HG02852 (cell line): ENCODE data around the gene WDFY3.

Experiments
- ATAC-seq: cut with Tn5 transposase; IDR thresholded peaks from one replicate; pipeline ENCODE4 v1.9.1; 2021; ENCODE audit warnings: mild to moderate bottlenecking, moderate library complexity; ENCODE audit not compliant: unreplicated experiment

The WDFY3 gene

DNA sequence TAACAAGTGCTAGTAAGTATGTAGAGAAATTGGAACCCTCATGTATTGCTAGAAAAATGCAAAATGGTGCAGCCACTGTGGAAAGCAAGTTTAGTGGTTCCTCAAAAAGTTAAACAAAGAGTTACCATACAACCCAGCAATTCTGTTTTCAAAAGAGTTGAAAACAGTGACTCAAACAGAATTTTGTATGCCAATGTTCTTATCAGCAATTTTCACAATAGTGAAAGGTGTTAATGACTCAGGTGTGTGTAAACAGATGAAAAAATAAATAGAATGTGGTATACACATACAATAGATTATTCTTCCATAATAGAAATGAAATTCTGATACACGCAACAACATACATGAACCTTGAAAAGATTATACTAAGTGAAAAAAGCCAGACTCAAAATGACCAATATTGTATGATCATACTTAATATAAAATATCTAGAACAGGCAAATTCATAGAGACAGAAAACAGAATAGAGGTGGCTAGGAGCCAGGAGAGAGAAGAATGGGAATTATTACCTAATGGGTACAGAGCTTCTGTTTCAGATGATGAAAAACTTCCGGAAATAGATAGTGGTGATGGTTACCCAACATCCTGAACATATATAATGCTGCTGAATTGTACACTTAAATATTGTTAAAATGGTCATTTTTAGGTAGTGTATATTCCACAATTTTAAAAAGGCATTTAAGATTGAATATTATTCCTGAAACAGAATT is 51.6 kb downstream of the WDFY3 start:
- ATAC-seq: no peak

DNA sequence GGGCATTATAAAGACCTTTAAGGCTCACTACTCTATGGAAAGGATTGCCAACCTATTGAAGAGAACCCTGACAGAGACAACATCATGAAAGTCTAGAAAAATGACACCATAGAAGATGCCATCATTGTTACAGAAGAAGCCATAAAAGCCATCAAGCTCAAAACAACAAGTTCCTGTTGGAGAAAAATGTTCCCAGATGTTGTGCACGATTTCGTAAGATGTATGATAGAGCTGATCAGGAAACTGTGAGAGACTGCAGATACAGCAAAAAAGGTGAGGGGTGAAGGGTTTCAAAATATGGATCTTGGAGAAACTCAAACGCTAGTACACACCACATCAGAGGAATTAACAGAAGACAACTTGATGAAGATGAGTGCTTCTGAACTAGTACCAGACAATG is 53.3 kb downstream of the WDFY3 start:
- ATAC-seq: no peak

DNA sequence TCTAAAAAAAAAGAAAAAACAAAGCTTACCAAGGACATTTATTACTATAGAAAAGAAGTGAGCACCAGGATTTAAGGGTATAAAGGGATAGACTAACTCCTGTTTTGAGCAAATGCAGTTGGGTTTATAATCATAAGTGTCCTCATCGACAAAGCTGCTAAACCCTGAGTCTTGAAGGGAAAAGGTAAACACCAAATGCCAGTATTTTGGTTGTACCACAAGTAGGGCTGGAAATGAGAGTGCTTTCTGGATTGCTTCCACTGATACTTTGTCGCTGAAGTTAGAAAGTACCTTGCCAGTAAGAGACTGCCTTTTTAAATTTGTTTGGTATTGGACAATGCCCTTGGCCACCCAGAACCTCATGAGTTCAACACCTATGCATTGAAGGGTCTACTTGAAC is 53.7 kb downstream of the WDFY3 start:
- no peak for ATAC-seq

DNA sequence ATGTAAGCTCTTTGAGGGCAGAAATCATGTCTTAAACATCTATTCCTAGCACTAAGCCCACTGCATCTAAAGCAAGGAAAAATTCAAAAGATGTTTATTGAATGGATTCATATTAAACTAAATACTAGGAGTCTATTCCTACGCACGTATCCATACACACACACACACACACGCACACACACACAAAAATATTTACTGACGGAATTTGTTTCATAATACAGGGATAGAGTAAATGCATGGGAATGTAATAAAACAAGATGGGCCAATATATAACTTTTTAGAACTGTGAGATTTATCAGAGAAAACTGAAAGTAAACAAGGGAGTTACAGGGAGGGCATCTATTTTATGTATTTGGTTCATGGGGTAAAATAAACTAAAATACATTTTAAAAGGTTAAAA is 57.6 kb downstream of the WDFY3 start:
- ATAC-seq: no peak

DNA sequence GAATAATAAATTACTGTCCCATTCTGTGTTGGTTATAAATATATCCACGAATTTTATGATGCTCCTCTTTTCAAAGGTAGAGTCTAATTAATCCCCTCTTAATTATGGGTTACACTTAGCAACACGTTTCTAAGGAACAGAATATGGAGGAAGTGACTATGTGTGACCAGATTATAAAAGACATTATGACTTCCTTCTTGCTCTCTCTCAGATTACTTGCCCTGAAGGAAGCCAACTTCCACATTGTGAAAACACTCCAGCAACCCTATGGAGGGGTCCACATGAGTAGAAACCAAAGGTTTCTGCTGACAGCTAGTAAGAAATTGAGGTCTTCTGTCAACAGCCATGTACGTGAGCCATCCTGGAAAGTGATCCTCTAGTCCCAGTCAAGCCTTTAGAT is 59.3 kb downstream of the WDFY3 start:
- ATAC-seq: no peak

DNA sequence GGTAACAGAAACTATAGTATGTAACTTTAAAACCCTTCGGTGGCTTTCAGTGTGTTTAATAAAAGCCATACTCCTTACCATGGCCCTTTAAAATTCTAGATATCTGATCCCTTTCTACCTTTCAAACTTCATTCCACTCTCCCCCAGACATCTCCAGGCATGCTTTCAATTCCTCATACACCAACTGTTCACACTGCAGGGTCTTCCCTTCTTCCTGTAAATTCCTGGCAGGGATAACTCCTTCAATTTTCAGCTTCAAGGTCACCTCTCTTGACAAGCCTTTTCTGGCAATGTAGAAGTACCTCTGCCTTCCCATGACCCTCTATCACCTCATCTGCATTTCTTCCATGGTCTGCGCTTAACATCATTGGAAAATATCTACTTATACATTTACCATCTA is 60.8 kb downstream of the WDFY3 start:
- no peak for ATAC-seq

DNA sequence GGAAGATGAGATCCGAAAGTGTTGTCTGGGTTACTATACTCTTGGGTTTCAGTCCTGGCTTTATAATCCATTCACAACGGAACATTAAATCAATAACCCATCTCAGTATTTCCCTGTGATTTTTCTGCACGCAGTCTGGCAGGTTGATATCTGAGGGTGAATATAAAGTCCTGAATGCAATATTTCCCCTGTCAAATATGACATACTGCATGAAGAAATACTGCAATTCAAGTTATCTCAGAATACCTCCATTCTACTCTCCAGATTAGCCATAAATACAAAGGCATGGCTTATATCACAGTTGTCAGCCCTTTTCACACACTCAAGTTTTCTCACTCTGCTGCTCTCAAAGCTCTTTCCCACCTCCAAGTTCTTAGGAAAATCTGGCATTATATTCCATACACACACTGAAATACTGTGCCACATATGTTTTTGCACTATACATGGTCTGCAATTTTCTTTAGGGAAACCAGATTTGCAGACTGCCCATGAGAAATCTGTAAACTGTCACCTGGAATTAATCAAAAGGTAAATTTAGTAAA is 64.7 kb downstream of the WDFY3 start:
- no peak for ATAC-seq

DNA sequence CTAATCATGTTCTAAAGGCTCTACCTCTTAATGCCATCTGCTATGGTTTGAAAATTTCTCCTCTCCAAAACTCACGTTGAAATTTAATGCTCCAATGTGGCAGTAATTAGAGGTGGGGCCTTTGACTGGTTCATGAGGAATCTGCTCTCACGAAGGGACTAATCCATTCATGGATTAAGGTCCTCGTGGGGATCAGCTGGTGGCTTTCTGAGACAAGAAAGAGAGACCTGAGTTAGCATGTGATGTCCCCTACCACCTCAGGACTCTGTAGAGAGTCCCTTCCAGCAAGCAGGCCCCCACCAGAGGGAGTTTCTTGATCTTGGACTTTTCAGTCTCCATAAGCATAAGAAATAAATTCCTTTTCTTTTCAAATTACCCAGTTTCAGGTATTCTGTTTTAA is 65.3 kb downstream of the WDFY3 start:
- no peak for ATAC-seq

DNA sequence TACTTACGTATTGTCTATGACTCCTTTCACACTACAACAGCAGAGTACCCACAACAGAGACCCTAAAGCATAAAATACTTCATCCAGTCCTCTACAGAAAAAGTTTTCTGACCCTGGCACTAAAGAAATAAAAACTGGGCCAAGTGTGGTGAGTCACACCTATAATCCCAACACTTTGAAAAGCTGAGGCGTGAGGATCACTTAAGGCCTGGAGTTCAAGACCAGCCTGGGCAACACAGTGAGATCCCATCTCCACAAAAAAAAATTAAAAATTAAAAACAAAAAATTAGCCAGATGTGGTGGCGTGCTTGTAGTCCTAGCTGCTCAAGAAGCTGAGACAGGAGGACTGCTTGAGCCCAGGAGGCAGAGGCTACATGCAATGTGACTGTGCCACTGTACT is 66.9 kb downstream of the WDFY3 start:
- ATAC-seq: no peak

DNA sequence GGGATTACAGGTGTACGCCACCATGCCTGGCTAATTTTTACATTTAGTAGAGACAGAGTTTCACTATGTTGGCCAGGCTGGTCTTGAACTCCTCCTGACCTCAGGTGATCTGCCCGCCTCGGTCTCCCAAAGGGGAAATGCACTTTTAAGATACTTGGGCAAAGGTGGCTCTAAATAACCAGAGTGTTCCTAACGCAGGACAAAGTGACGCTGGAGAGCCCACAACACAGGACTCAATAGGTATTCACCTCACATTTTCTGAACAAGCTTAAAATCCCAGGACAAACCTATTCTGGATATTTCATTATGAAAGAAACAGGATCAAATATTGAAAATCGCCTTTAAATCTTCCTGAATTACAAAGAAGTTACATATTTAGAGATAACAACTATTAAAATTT is 69.0 kb downstream of the WDFY3 start:
- no peak for ATAC-seq

DNA sequence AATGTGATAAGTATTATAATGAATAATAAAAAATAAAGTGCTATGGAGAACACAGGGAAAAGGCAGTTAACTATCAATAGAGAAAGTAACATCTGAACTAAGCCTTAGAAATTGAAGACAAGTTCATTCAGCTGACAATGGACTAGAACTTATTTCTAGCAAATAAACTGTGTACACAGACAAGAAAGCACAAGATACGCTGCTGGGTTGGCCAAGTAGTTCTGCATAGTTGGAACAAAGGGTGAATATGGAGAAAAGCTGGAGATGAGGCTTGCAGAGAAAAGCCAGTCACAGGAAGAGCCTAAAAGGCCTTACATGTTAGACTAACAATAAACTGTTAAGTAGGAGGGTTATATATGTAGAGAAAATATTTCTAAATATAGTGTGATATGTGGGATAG is 71.2 kb downstream of the WDFY3 start:
- no peak for ATAC-seq

DNA sequence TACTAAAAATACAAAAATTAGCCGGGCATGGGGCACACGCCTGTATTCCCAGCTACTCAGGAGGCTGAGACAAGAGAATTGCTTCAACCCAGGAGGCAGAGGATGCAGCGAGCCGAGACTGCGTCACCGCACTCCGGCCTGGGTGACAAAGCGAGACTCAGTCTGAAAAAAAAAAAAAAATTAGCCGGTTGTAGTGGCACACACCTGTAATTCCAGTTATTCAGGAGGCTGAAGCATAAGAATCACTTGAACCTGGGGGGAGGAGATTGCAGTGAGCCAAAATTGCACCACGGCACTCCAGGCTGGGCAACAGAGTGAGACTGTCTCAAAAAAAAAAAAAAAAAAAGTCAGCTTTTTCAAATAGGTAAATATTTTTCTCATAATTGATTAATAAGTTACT is 71.9 kb downstream of the WDFY3 start:
- no peak for ATAC-seq

DNA sequence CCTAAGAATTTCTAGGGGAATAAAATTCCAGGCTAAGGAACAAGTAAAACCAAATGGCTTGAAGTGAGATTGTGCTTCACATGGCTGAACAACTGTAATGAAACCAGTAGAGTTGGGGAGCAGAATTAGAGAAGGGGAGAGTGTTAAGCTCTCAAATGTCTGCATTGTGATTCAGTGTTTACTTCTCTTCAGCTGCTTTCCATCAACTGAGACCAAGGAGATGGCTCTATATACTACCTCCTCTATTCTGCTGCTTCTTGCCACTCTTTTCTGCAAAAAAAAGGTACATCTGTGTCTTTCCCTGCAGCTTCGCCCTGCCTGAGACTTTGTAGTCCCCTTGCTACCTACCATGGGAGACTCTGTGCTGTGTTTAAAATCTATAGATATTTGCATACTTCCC is 73.5 kb downstream of the WDFY3 start:
- ATAC-seq: no peak

DNA sequence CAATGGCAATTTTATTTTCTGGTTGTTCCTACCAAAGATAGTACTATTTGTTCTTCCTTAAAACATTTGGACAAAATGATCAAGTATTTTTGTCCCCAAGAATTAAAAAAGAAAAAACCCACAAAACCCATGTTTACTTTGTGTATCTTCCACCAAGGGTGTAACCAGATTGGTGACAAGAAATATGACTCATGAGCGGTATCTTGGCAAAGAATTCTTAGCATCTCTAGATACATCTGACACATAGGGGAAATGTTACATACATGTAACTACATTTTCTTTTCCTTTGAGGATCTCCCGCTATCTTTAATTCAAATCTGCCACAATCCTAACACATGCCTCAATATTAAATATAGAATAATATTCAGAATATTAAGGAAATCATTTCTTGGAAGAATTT is 78.7 kb downstream of the WDFY3 start:
- no peak for ATAC-seq

DNA sequence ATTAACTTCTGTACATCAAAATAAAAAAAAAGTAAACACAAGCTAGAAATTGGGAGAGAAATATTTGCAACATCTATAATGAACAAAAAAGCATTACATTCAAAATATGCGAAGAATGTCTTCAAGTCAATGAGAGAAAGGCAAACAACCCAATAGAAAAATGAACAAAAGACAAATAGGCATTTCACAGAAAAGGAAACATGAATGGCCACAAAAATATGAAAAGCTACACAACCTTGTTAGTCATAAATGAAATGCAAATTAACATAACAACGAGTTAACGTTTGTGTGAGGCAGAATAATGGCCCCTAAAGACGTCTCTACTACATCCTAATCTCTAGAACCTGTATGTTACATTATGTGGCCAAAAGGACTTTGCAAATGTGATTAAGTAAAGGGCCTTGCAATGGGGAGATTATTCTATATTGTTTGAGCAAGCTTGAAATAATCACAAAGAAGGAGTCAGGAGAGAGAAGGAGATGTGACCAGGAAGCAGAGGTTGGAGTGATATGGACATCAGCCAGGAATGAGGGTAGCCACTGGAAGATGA is 86.8 kb downstream of the WDFY3 start:
- no peak for ATAC-seq

DNA sequence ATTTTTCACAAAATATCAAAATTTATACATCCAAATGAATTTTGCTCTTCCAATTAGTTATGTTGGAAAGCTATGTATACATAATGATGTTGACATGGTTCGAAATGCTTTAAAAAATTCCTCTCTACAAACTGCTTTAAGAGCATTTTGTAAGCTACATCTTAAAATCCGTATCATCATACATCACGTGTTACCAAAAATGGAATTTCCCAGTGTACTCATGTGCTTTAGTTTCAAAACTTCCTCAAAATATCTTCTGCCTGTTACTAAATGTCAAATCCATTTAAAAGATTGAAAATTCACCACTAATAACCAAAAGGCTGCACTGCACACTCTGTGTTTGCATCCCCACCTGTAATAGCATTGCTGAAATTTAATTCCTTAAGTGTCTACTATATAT is 87.9 kb downstream of the WDFY3 start:
- ATAC-seq: no peak

DNA sequence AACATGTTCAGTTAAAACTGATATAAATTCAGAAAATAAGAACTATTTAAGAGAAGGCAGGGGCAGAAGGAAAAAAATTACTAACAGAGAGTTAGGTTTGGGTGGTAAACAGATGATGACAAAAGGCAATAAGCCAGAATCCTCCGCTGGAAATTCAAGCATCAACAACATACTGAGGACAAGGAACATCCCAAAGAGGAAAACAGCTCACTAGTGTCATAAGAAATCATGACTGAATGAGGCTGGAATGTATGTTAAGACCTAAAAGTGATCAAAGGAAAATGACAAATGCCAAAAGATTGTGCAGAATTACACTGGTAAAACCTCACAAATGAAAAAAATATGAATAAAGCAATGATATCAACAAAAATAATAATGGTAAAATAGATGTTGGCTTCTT is 88.4 kb downstream of the WDFY3 start:
- no peak for ATAC-seq

DNA sequence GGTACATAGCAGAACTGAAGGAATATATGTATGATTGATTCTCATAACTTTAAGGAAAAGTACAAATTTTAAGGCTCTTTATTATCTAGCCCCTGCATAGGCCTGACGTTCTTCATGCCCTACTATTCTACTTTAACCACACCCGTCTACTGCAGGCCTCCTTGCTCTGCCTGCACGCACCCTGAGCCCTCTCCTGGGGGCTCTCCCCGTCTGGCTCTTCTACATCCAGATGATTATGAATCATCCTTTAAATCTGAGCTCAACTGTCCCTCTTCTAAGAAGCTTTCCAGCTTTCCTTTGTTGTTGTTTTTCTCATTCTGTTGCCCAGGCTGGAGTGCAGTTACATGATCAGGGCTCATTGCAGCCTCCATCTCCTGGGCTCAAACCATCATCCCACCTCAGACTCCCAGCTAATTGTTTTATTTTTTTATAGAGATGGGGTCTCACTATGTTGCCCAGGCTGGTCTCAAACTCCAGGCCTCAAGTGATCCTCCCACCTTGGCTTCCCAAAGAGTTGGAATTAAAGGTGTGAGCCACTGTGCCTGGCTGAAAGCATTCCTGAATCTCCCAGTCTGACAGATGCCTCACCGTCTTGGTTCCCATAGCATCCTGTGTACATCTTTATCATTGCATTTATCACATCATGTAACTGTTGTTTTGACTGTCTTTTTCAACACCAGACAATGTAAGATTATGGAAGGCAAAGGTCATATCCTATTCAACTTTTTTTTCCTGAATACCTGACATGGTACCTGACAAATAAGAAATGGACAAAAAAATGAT is 89.2 kb downstream of the WDFY3 start:
- no peak for ATAC-seq

DNA sequence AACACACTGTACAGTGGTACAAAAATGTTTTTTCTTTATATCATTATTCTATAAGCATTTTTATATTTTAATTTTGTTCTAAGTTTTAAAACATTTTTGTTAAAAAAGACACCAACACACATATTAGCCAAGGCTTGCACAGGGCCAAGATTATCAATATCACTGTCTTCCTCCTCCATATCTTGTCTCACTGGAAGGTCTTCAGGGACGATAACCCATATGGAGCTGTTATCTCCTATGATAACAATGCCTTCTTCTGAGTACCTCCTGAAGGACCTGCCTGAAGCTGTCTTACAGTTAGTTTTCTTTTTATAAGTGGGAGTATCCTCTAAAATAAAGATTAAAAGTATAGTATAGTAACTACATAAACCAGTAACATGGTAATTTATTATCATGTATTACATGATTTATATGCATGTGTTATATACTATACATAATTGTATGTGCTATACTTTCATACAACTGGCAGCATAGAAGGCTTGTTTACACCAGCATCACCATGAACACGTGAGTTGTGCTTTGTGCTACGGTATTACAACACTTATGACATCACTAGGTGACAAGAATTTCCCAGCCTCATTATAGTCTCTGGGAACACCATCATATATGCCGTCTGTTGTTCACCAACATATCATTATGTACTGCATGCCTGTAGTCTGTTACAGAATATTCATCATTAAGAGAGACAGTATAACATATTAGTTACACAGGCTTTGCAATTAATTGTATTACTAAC is 90.7 kb downstream of the WDFY3 start:
- no peak for ATAC-seq

DNA sequence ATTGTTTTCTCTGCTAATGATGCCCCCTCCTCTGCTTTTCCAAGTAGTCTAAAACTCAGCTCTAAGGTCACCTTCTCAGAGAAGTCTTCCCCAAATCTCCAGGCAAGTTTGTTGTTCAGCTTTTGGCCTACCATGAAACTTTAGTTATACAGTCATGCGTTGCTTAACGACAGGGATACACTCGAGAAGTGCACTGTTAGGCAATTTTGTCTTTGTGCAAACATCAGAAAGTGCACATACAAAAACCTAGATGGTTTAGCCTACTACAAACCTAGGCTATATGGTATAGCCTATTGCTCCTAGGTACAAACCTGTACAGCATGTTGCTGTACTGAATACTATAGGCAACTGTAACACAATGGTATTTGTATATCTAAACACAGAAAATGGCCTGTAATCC is 91.9 kb downstream of the WDFY3 start:
- no peak for ATAC-seq

DNA sequence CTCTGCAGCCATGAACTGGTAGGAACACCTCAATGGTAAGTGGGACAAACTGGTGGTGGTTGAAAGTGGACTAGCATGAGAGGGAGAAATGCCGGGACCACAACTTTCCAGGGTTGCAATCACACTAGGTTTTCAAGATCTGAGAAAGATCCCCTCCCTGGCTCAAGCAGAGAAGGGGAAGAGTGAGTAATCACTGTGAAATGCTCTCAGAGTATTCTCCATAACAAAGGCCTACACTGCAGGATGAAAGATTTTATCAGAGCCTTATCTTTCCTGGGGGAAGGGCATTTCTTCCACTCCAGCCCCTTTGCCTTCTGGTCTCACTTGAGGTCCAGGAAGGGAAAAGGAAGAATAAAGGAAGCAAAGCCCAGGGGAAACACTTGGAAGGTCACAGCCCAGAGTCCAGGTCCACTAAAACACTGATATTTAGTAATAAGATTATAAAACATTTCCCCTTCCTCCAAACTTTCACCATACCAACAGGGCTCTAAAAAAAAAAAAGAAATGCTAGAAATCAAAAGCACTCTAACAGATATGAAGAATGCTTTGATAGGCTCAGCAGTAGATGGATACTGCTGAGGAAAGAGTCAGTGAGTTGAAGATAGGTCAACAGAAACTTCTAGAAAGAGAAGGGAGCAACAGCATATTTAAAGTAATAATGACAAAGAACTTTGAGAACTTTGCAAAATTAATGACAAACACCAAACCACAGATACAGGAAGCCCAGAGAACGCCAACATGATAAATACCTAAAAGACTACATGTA is 95.9 kb downstream of the WDFY3 start:
- no peak for ATAC-seq
